ENCODE results near the gene TXNRD3. TPM values are rescaled to one million over a fixed set of nuclear protein-coding genes. Genes with fewer than 3 reads are reported as not detected.

The TXNRD3 gene
- total RNA-seq, 1 donor from 2014 or later: 5.1 TPM

GRCh38 chr3:126676919-126677705, 22.2 kb upstream of the TXNRD3 start:
- intact Hi-C loops (cut with DNase I): no loop called here
- DNase-seq (ENCODE audit: low spot score): no peak

GRCh38 chr3:126672741-126673140, 17.8 kb upstream of the TXNRD3 start:
- no peak for DNase-seq (ENCODE audit: low spot score)
- intact Hi-C loops (cut with DNase I): no loop called here

GRCh38 chr3:126672340-126672739, 17.4 kb upstream of the TXNRD3 start:
- intact Hi-C loops (cut with DNase I): no loop called here

GRCh38 chr3:126671521-126671920, 16.6 kb upstream of the TXNRD3 start:
- DNase-seq (ENCODE audit: low spot score): no peak
- intact Hi-C loops (cut with DNase I): no loop called here

More at GRCh38 chr3:126672340-126672739, 17.4 kb upstream of the TXNRD3 start:
- no peak for DNase-seq (ENCODE audit: low spot score)

- intact Hi-C loops (cut with DNase I): no loop called here
- no peak for DNase-seq (ENCODE audit: low spot score)
Measured at GRCh38 chr3:126668450-126669401, 13.8 kb upstream of the TXNRD3 start.

- intact Hi-C loops (cut with DNase I): no loop called here
- DNase-seq (ENCODE audit: low spot score): no peak
Measured at GRCh38 chr3:126667631-126668449, 12.9 kb upstream of the TXNRD3 start.

- intact Hi-C loops (cut with DNase I): no loop called here
Measured at GRCh38 chr3:126666658-126667528, 12.0 kb upstream of the TXNRD3 start.

GRCh38 chr3:126665959-126666657, 11.2 kb upstream of the TXNRD3 start:
- no peak for DNase-seq (ENCODE audit: low spot score)
- intact Hi-C loops (cut with DNase I): no loop called here

More at GRCh38 chr3:126666658-126667528, 12.0 kb upstream of the TXNRD3 start:
- DNase-seq (ENCODE audit: low spot score): no peak

- no peak for DNase-seq (ENCODE audit: low spot score)
- intact Hi-C loops (cut with DNase I): no loop called here
Measured at GRCh38 chr3:126665221-126665936, 10.5 kb upstream of the TXNRD3 start.

- intact Hi-C loops (cut with DNase I): no loop called here
- DNase-seq (ENCODE audit: low spot score): no peak
Measured at GRCh38 chr3:126664591-126665214, 9.8 kb upstream of the TXNRD3 start.

- intact Hi-C loops (cut with DNase I): no loop called here
- DNase-seq (ENCODE audit: low spot score): no peak
Measured at GRCh38 chr3:126663750-126664149, 8.8 kb upstream of the TXNRD3 start.

GRCh38 chr3:126663257-126663656, 8.3 kb upstream of the TXNRD3 start:
- DNase-seq (ENCODE audit: low spot score): no peak
- intact Hi-C loops (cut with DNase I): no loop called here

- no peak for DNase-seq (ENCODE audit: low spot score)
Measured at GRCh38 chr3:126661532-126662364, 6.8 kb upstream of the TXNRD3 start.

GRCh38 chr3:126659915-126660886, 5.3 kb upstream of the TXNRD3 start:
- intact Hi-C loops (cut with DNase I): no loop called here
- DNase-seq (ENCODE audit: low spot score): no peak

More at GRCh38 chr3:126661532-126662364, 6.8 kb upstream of the TXNRD3 start:
- intact Hi-C loops (cut with DNase I): no loop called here

- no peak for DNase-seq (ENCODE audit: low spot score)
- intact Hi-C loops (cut with DNase I): no loop called here
Measured at GRCh38 chr3:126658584-126658983, 3.7 kb upstream of the TXNRD3 start.

All from cardiac septum (tissue), 1 donor.